Stimulated activated CD4-positive, alpha-beta T cell treated with anti-CD3 and anti-CD28 coated beads, Interleukin-12 subunit alpha, Interleukin-12 subunit beta, amount 100 ng/mL, for 24 hours (primary cell): ENCODE data around the gene IL17RE.
"Not testable (repeated sequence)": the region's sequence is repeated elsewhere in the genome, so short reads cannot be mapped to it uniquely, and the experiment has no call there.

Experiments
- DNase-seq, 2 experiments: peaks; one replicate each; pipeline ENCODE4 v3.0.0-alpha.2; 2020; ENCODE audit warnings: low read depth in 2 of 2

IL17RE gene

GRCh38 chr3:9879830-9880549 is 22.7 kb upstream of the IL17RE start, which contains the start of gene CIDEC:
Gene CIDEC, minus strand, starts transcription at chr3:9880253. Its CDS starts 1,767 bp downstream, at chr3:9878486.
- no peak for DNase-seq

- no peak for DNase-seq
Observed at GRCh38 chr3:9881441-9881840, 21.2 kb upstream of the IL17RE start.

GRCh38 chr3:9883706-9884554 is 18.7 kb upstream of the IL17RE start:
- no peak for DNase-seq

- no peak for DNase-seq
Observed at GRCh38 chr3:9884555-9885165, 18.0 kb upstream of the IL17RE start.

GRCh38 chr3:9886328-9886727 is 16.3 kb upstream of the IL17RE start:
- DNase-seq = no peak

GRCh38 chr3:9887480-9887879 is 15.2 kb upstream of the IL17RE start:
- no peak for DNase-seq

GRCh38 chr3:9888540-9888939 is 14.1 kb upstream of the IL17RE start:
- no peak for DNase-seq

GRCh38 chr3:9889405-9889804 is 13.2 kb upstream of the IL17RE start:
- no peak for DNase-seq

- peak; percentile 86 to 87 for DNase-seq
Observed at GRCh38 chr3:9890249-9891071, 12.2 kb upstream of the IL17RE start, which contains the start of gene JAGN1. Gene JAGN1, plus strand, starts transcription at chr3:9890610. Its CDS starts 113 bp downstream, at chr3:9890723.

GRCh38 chr3:9891072-9891622 is 11.5 kb upstream of the IL17RE start:
- no peak for DNase-seq

- DNase-seq = no peak
Observed at GRCh38 chr3:9893739-9894138, 8.9 kb upstream of the IL17RE start.

GRCh38 chr3:9895715-9896114 is 6.9 kb upstream of the IL17RE start:
- not testable (repeated sequence) for DNase-seq

- not testable (repeated sequence) for DNase-seq
Observed at GRCh38 chr3:9896755-9897407, 5.8 kb upstream of the IL17RE start.

GRCh38 chr3:9897408-9898372 is 5.0 kb upstream of the IL17RE start:
- DNase-seq = no peak

- DNase-seq = no peak
Observed at GRCh38 chr3:9898467-9899241, 4.0 kb upstream of the IL17RE start.

GRCh38 chr3:9899289-9899791 is 3.3 kb upstream of the IL17RE start:
- no peak for DNase-seq

- not testable (repeated sequence) for DNase-seq
Observed at GRCh38 chr3:9900965-9901415, 1.7 kb upstream of the IL17RE start.

GRCh38 chr3:9901967-9902366 is 681 bp upstream of the IL17RE start:
- DNase-seq = peak in 1 of 2 experiments; percentile 35
